ENCODE measurements around the gene DYNC1LI2. TPM values are rescaled to one million over a fixed set of nuclear protein-coding genes. Genes with fewer than 3 reads are reported as not detected.

The DYNC1LI2 gene
- total and polyA plus RNA-seq, 2 of the 8 experiments (the other 6 are each of a cell fraction or from before 2014, with no cell fraction given), result 35.0 to 70.8 TPM

DNA sequence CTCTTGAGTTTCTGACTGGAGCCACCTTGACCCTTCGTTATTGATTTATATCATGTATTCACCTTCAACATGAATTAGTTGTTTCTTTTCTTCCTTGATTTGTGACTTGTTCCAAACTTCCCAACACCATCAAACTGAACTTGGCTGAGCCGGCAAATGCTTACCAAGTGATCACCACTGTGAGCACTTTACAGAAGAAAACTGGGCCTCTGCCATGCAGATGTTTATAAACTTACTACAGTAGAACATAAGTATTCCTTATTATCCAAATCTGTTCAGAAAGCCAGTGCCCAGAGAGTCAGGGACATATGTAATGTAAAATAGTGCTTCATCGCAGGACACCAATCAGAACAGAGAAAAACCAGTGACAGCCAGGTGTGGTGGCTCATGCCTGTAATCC, 74.8 kb downstream of the DYNC1LI2 start:
- Histone ChIP-seq H3K9ac (replicated peaks in 1 of 4; ENCODE audit: extremely low read depth in 1 of 4, low read depth in 3 of 4, low read length in 3 of 4) (no peak overlapping the region), H2AK5ac (ENCODE audit: low read depth, low read length) (no peak overlapping the region), H2BK15ac (ENCODE audit: low read length) (no peak overlapping the region), H2BK5ac (ENCODE audit: low read depth, low read length) (no peak overlapping the region), H3K14ac (ENCODE audit: insufficient read length) (no peak overlapping the region), H4K20me1 (replicated peaks in 1 of 2; ENCODE audit: control insufficient read depth in 1 of 2, insufficient read depth in 2 of 2, low read length in 2 of 2) (peaks cover 0 to 5% of the 10 kb centered on the region in 2 experiments), H3K23ac (ENCODE audit: insufficient read length) (no peak overlapping the region), H2BK12ac (ENCODE audit: low read depth, low read length) (0 out of 2 replicates have a peak overlapping the region, but pooled peaks have one; percentile 27), H3K27me3 (replicated peaks in 1 of 4; ENCODE audit: control insufficient read depth in 3 of 4, extremely low read depth in 1 of 4, insufficient read depth in 3 of 4, low read length in 3 of 4) (no peaks in the 10 kb centered on the region), H4K5ac (ENCODE audit: insufficient read length, low read depth, low read length) (no peak overlapping the region), H3K56ac (replicated peaks; ENCODE audit: insufficient read length, low read depth, low read length) (no peak overlapping the region), H4K8ac (ENCODE audit: extremely low read depth, insufficient read depth, low read length) (no peak overlapping the region), H3K23me2 (ENCODE audit: low read depth, low read length) (no peaks in the 10 kb centered on the region), H3K79me1 (ENCODE audit: low read depth, low read length) (peaks cover 12% of the 10 kb centered on the region), H3K4me3 (ENCODE audit: extremely low read depth in 1 of 4, insufficient read depth in 2 of 4, low read depth in 3 of 4, low read length in 4 of 4) (no peak overlapping the region), H2BK20ac (ENCODE audit: low read length) (no peak overlapping the region), H3K79me2 (ENCODE audit: control insufficient read depth in 1 of 2, insufficient read depth in 2 of 2, low read length in 2 of 2) (peaks cover 0 to 33% of the 10 kb centered on the region in 2 experiments; a peak in 2 of 4 replicates), H3K4ac (replicated peaks; ENCODE audit: insufficient read length, low read depth, low read length) (no peak overlapping the region), H3K9me3 (ENCODE audit: insufficient read depth in 2 of 2, low read depth in 1 of 2, low read length in 1 of 2) (no peaks in the 10 kb centered on the region), H3K4me2 (ENCODE audit: insufficient read depth in 1 of 2, low read depth in 2 of 2, low read length in 2 of 2) (no peak overlapping the region), H3K27ac (ENCODE audit: low read depth, low read length) (no peak overlapping the region), H3K18ac (ENCODE audit: extremely low read depth, low read length) (no peak overlapping the region), H2BK120ac (replicated peaks; ENCODE audit: low read depth, low read length) (no peak overlapping the region), H3K4me1 (replicated peaks in 1 of 4; ENCODE audit: control insufficient read depth in 3 of 4, insufficient read depth in 4 of 4, low read length in 3 of 4) (0 out of 7 replicates have a peak, but pooled peaks cover 0 to 2% (median 0%) of the 10 kb centered on the region in 4 experiments), H2AFZ (ENCODE audit: low read length) (no peak overlapping the region), H3K36me3 (ENCODE audit: control insufficient read depth in 2 of 4, insufficient read depth in 4 of 4, low read length in 3 of 4) (no peaks in the 10 kb centered on the region; a peak in 1 of 8 replicates), H4K91ac (replicated peaks; ENCODE audit: insufficient read length, low read length) (no peak overlapping the region)
- FAIRE-seq (peak; percentile 7), DNase-seq (ENCODE audit: low read depth in 1 of 2, low spot score in 2 of 2) (no peak)
- WGBS, 2 experiments (ENCODE audit: extremely low coverage in 1 of 2, insufficient coverage in 1 of 2, insufficient read length in 1 of 2, insufficient replicate concordance in 2 of 2, low coverage in 1 of 2, low lambda C conversion rate in 2 of 2, missing lambda C conversion rate in 1 of 2), result 87% methylated on average over 3 of the region's 3 CpGs; no CpG with 5 or more reads in 1 of the 2 experiments
- TF ChIP-seq HDAC2 (IDR thresholded peaks at IDR 0.05; ENCODE audit: borderline replicate concordance in 1 of 2, low read depth in 2 of 2, low read length in 2 of 2), result no peak
- no peak for TF ChIP-seq KDM5A (IDR thresholded peaks at IDR 0.05; ENCODE audit: low read length)
- no peak for TF ChIP-seq CREB1 (IDR thresholded peaks at IDR 0.05)
- no peak for TF ChIP-seq NRF1 (IDR thresholded peaks at IDR 0.05; ENCODE audit: low read depth, low read length)
- no peak for TF ChIP-seq EZH2 (IDR thresholded peaks at IDR 0.05; ENCODE audit: low read depth, low read length, severe bottlenecking)
- POLR2A ChIA-PET (ENCODE audit: partially characterized antibody), result no interaction called here
- CTCF ChIA-PET (ENCODE audit: partially characterized antibody), result interaction anchor here (0.8 to 1.9 kb wide), 7 partner anchors 14 to 66 kb away, joined by 3 to 8 read pairs (median 3); no protein-coding TSS in a partner anchor
